Natural killer cell (primary cell): ENCODE measurements around the gene DCUN1D4. TPM values are rescaled to one million over a fixed set of nuclear protein-coding genes. Genes with fewer than 3 reads are reported as not detected.

Experiments used
- ATAC-seq, 3 donors: fragments of 150-1000 bp in 2 of 3; fragments of 200-7000 bp in 1 of 3; cut with Tn5 transposase; 1 replicate in 1 of 3; 2 replicates in 2 of 3; pipeline ENCODE4 v1.10.0; 2021; ENCODE audit warnings: mild to moderate bottlenecking in 2 of 3, moderate library complexity in 2 of 3
- DNase-seq, 2 donors: peaks; one replicate each; pipeline versions ENCODE4 v3.0.0 to v3.0.0-alpha.2; 2013 to 2021; ENCODE audit warnings: mixed read lengths in 1 of 2
- H3K27ac ChIP-seq: one replicate; pipeline ENCODE4 v1.5.1; 2013; ENCODE audit warnings: mild to moderate bottlenecking, low read length
- H3K27me3 ChIP-seq: one replicate; pipeline ENCODE4 v1.6.1; 2013; ENCODE audit warnings: low read length; ENCODE audit not compliant: control insufficient read depth, insufficient read depth
- H3K36me3 ChIP-seq: one replicate; pipeline ENCODE4 v1.6.1; 2013; ENCODE audit warnings: low read length; ENCODE audit not compliant: control insufficient read depth, insufficient read depth
- H3K4me1 ChIP-seq: one replicate; pipeline ENCODE4 v1.6.1; 2013; ENCODE audit warnings: low read length; ENCODE audit not compliant: control insufficient read depth, insufficient read depth
- H3K4me3 ChIP-seq: one replicate; pipeline ENCODE4 v1.5.1; 2013; ENCODE audit warnings: low read length
- H3K9me3 ChIP-seq: one replicate; pipeline ENCODE4 v1.6.1; 2013; ENCODE audit warnings: low read length; ENCODE audit not compliant: control insufficient read depth, insufficient read depth
- H3K27ac Mint-ChIP-seq, 2 donors: one replicate each; pipeline ENCODE4 v1.8.0; 2022; ENCODE audit warnings: mild to moderate bottlenecking in 2 of 2, mixed read lengths in 2 of 2, moderate library complexity in 1 of 2
- H3K27me3 Mint-ChIP-seq, 2 donors: one replicate each; pipeline ENCODE4 v1.8.0; 2022; ENCODE audit warnings: low read depth in 2 of 2, mixed read lengths in 2 of 2
- H3K36me3 Mint-ChIP-seq: one replicate; pipeline ENCODE4 v1.8.0; 2022; ENCODE audit warnings: mixed read lengths
- H3K4me1 Mint-ChIP-seq, 2 donors: one replicate each; pipeline ENCODE4 v1.8.0; 2022; ENCODE audit warnings: mixed read lengths in 2 of 2
- H3K4me3 Mint-ChIP-seq: one replicate; pipeline ENCODE4 v1.8.0; 2022; ENCODE audit warnings: mild to moderate bottlenecking, moderate library complexity, mixed read lengths
- H3K9me3 Mint-ChIP-seq, 2 donors: one replicate each; pipeline ENCODE4 v1.8.0; 2022; ENCODE audit warnings: mixed read lengths in 2 of 2
- WGBS: methylation state at CpG from one replicate; pipeline ENCODE4 v1.1.7; 2013; ENCODE audit warnings: missing lambda C conversion rate; ENCODE audit not compliant: insufficient coverage; 5-methylcytosine and 5-hydroxymethylcytosine counted together
- intact Hi-C: fragments of 100-400 bp; cut with micrococcal nuclease; formaldehyde crosslinking; loops from one replicate; pipeline ENCODE4 v1.14.2; 2022
- total RNA-seq, 4 donors: library from RNA; stranded (reverse); fragments of 120-200 nt in 1 of 4; gene quantifications; one replicate each; pipeline versions ENCODE4 v1.2.3 to v1.2.4, GENCODE V29; 2013 to 2022
- TF ChIP-seq, protein P1 (sequence below): fragments of 200-600 bp; IDR thresholded peaks from one replicate; pipeline ENCODE4 v1.8.0; 2022; ENCODE audit warnings: antibody characterized with exemption

DCUN1D4 gene
- 10 to 100 TPM; 26.9 to 35.9 (median 35.1) TPM for total RNA-seq
- total RNA-seq (2013): 34.4 TPM

DNA sequence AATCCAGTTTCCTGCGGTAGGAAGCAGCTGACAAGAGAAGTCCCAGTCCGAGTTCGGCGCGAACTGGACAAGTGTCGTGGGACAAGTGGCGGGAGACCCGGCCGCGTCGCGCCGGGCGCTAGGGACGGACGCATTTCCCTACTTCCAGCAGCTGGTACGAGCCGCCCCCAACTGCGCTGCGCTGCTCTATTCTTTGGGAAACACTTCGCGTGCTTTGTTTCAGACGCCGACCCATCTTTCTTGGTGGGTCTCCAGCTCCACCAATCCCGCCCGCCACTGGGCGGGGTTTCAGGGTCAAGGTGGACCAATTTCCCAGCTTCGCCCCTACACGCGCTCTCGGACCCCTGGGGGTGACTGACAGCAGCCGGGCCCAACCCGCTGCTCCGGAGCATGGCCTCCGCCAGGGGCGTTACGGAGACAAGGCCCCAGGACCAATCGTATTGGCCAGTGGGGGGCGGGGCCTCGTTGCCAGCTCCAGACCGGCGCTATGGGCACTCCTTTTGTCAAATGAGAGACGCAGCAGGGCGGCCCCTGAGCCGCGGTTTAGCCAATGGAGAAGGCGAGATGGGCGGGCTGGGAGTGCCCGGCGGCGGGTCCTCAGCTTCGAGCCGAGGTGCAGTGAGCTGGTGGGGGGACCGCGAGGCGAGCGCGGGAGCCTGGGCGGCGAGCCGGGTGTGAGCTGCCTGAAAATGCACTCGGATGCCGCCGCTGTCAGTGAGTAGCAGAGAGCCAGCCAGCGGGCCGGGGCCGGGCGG is at the start of gene DCUN1D4:
Gene DCUN1D4, plus strand, starts transcription at position 600 of the 755 bp plus-strand sequence. Its CDS starts 90 bp downstream, at position 690.
- Histone ChIP-seq H3K36me3 (no peaks in the 10 kb centered on the region), H3K27me3 (no peaks in the 10 kb centered on the region), H3K9me3 (no peaks in the 10 kb centered on the region), H3K4me1 (peaks cover 12% of the 10 kb centered on the region), H3K4me3 (peak within 1 kb of the TSS; percentile 77), H3K27ac (peak within 1 kb of the TSS; percentile 65)
- peaks cover 22 to 38% of the 10 kb centered on the region in 2 donors for H3K4me1 Mint-ChIP-seq
- H3K9me3 Mint-ChIP-seq: no peaks in the 10 kb centered on the region
- peak within 1 kb of the TSS; percentile 100 for H3K4me3 Mint-ChIP-seq
- ATAC-seq (peak; percentile 89 to 97 (median 91)), DNase-seq (peak; percentile 97)
- peak within 1 kb of the TSS; percentile 92 to 93 for H3K27ac Mint-ChIP-seq
- peaks cover 0 to 3% of the 10 kb centered on the region in 2 donors for H3K27me3 Mint-ChIP-seq
- H3K36me3 Mint-ChIP-seq: no peaks in the 10 kb centered on the region
- intact Hi-C loops: loop anchor here (2.0 kb wide), 1 partner anchor 870 kb away; no protein-coding TSS in a partner anchor
- WGBS: under 1% methylated on average over 68 of the region's 68 CpGs
- TF ChIP-seq, protein P1, sequence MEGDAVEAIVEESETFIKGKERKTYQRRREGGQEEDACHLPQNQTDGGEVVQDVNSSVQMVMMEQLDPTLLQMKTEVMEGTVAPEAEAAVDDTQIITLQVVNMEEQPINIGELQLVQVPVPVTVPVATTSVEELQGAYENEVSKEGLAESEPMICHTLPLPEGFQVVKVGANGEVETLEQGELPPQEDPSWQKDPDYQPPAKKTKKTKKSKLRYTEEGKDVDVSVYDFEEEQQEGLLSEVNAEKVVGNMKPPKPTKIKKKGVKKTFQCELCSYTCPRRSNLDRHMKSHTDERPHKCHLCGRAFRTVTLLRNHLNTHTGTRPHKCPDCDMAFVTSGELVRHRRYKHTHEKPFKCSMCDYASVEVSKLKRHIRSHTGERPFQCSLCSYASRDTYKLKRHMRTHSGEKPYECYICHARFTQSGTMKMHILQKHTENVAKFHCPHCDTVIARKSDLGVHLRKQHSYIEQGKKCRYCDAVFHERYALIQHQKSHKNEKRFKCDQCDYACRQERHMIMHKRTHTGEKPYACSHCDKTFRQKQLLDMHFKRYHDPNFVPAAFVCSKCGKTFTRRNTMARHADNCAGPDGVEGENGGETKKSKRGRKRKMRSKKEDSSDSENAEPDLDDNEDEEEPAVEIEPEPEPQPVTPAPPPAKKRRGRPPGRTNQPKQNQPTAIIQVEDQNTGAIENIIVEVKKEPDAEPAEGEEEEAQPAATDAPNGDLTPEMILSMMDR: peak; percentile 21

DNA sequence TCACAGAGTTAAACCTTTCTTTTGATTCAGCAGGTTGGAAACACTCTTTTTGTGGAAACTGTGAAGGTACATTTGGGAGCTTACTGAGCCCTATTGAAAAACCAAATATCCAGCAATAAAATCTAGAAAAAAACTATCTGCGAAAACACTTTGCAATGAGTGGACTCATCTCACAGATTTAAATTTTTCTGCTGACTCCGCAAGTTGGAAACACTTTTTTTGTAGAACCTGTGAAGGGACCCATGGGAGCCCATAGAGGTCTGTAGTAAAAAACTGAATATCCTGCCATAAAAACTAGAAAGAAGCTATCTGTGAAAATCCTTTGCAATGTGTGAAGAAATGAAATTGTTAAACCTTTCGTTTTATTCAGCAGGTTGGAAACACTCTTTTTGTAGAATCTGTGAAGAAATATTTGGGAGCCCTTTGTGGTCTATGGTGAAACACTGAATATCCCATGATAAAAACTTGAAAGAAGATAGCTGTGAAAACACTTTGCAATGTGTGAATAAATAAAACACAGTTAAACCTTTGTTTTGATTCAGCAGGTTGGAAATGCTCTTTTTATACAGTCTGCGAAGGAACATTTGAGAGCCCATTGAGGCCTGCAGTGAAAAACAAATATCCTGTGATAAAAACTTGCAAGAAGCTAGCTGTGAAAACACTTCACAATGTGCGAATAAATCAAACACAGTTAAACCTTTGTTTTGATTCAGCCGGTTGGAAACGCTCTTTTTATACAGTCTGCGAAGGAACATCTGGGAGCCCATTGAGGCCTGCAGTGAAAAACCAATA is 22.3 kb upstream of the DCUN1D4 start:
- H3K36me3 ChIP-seq: no peaks in the 10 kb centered on the region
- no peak overlapping the region for H3K27ac ChIP-seq
- Mint-ChIP-seq H3K27ac (no peak overlapping the region), H3K9me3 (peaks cover 4 to 7% of the 10 kb centered on the region in 2 donors), H3K27me3 (peaks cover 0 to 5% of the 10 kb centered on the region in 2 donors), H3K4me3 (no peak overlapping the region), H3K36me3 (peaks cover 9% of the 10 kb centered on the region), H3K4me1 (peaks cover 4 to 8% of the 10 kb centered on the region in 2 donors)
- intact Hi-C loops: no loop called here
- TF ChIP-seq, protein P1: no peak
- no peak overlapping the region for H3K4me3 ChIP-seq
- 77% methylated on average over 8 of the region's 8 CpGs for WGBS
- no peaks in the 10 kb centered on the region for H3K4me1 ChIP-seq
- no peaks in the 10 kb centered on the region for H3K27me3 ChIP-seq
- ATAC-seq (peak in 2 of 3 donors; percentile 42 to 57), DNase-seq (no peak)
- peaks cover 2% of the 10 kb centered on the region for H3K9me3 ChIP-seq

GRCh38 chr4:51825341-51825740 is 17.6 kb upstream of the DCUN1D4 start:
- TF ChIP-seq, protein P1: no peak
- intact Hi-C loops: no loop called here
- no peak overlapping the region for H3K4me3 Mint-ChIP-seq
- Histone ChIP-seq H3K27ac (no peak overlapping the region), H3K4me3 (no peak overlapping the region), H3K36me3 (no peaks in the 10 kb centered on the region), H3K4me1 (no peaks in the 10 kb centered on the region), H3K27me3 (no peaks in the 10 kb centered on the region), H3K9me3 (no peaks in the 10 kb centered on the region)
- no peak overlapping the region for H3K27ac Mint-ChIP-seq
- H3K4me1 Mint-ChIP-seq: peaks cover 4 to 14% of the 10 kb centered on the region in 2 donors
- no peak for ATAC-seq
- WGBS: 75% methylated on average over 1 of the region's 5 CpGs
- peaks cover 9% of the 10 kb centered on the region for H3K36me3 Mint-ChIP-seq
- H3K27me3 Mint-ChIP-seq: peaks cover 22 to 27% of the 10 kb centered on the region in 2 donors
- H3K9me3 Mint-ChIP-seq: no peaks in the 10 kb centered on the region
- DNase-seq: no peak
